ENCODE data around the gene MTERF4.

MTERF4 gene

GRCh38 chr2:241126201-241126611, 24.1 kb upstream of the MTERF4 start:
- ATAC-seq: no peak

GRCh38 chr2:241125626-241126025, 23.5 kb upstream of the MTERF4 start:
- TF ChIP-seq PATZ1 (CRISPR knock-in tag; IDR thresholded peaks at IDR 0.05; ENCODE audit: borderline replicate concordance) (no peak), BACH2 (CRISPR knock-in tag; IDR thresholded peaks at IDR 0.05; ENCODE audit: borderline replicate concordance) (no peak), ESRRG (CRISPR knock-in tag; IDR thresholded peaks at IDR 0.05) (no peak), ISL1 (CRISPR knock-in tag; IDR thresholded peaks at IDR 0.05) (no peak)
- no peak for ATAC-seq

More at GRCh38 chr2:241126201-241126611, 24.1 kb upstream of the MTERF4 start:
- TF ChIP-seq POU6F1 (CRISPR knock-in tag; IDR thresholded peaks at IDR 0.05; ENCODE audit: borderline replicate concordance, low read depth) (no peak), CREB5 (CRISPR knock-in tag; IDR thresholded peaks at IDR 0.05; ENCODE audit: low read depth) (no peak), ZC3H10 (CRISPR knock-in tag; IDR thresholded peaks at IDR 0.05) (no peak), ZNF70 (CRISPR knock-in tag; IDR thresholded peaks at IDR 0.05) (no peak), TSHZ2 (CRISPR knock-in tag; IDR thresholded peaks at IDR 0.05) (no peak), ESRRG (CRISPR knock-in tag; IDR thresholded peaks at IDR 0.05) (no peak), ZNF565 (CRISPR knock-in tag; conservative IDR thresholded peaks at IDR 0.05; ENCODE audit: low read depth) (no peak), CSRNP3 (CRISPR knock-in tag; IDR thresholded peaks at IDR 0.05) (no peak), ZFP30 (CRISPR knock-in tag; IDR thresholded peaks at IDR 0.05) (no peak), ISL1 (CRISPR knock-in tag; IDR thresholded peaks at IDR 0.05) (no peak), ZFP3 (CRISPR knock-in tag; IDR thresholded peaks at IDR 0.05) (no peak), CSDC2 (CRISPR knock-in tag; IDR thresholded peaks at IDR 0.05) (no peak), OSR1 (CRISPR knock-in tag; IDR thresholded peaks at IDR 0.05) (no peak), PPARA (CRISPR knock-in tag; IDR thresholded peaks at IDR 0.05; ENCODE audit: borderline replicate concordance) (no peak), BACH2 (CRISPR knock-in tag; IDR thresholded peaks at IDR 0.05; ENCODE audit: borderline replicate concordance) (no peak), TOX (CRISPR knock-in tag; IDR thresholded peaks at IDR 0.05; ENCODE audit: borderline replicate concordance) (no peak), ZNF8 (CRISPR knock-in tag; IDR thresholded peaks at IDR 0.05) (no peak), SNAI2 (CRISPR knock-in tag; IDR thresholded peaks at IDR 0.05) (no peak)

GRCh38 chr2:241123816-241124536, 21.9 kb upstream of the MTERF4 start:
- TF ChIP-seq CREB5 (CRISPR knock-in tag; IDR thresholded peaks at IDR 0.05; ENCODE audit: low read depth) (no peak), ZNF565 (CRISPR knock-in tag; conservative IDR thresholded peaks at IDR 0.05; ENCODE audit: low read depth) (no peak), OSR1 (CRISPR knock-in tag; IDR thresholded peaks at IDR 0.05) (no peak), SNAI2 (CRISPR knock-in tag; IDR thresholded peaks at IDR 0.05) (no peak), BACH2 (CRISPR knock-in tag; IDR thresholded peaks at IDR 0.05; ENCODE audit: borderline replicate concordance) (no peak), RARB (CRISPR knock-in tag; IDR thresholded peaks at IDR 0.05) (no peak), ZNF8 (CRISPR knock-in tag; IDR thresholded peaks at IDR 0.05) (no peak), ZNF70 (CRISPR knock-in tag; IDR thresholded peaks at IDR 0.05) (no peak), ZC3H10 (CRISPR knock-in tag; IDR thresholded peaks at IDR 0.05) (no peak), CSDC2 (CRISPR knock-in tag; IDR thresholded peaks at IDR 0.05) (no peak), ZFP3 (CRISPR knock-in tag; IDR thresholded peaks at IDR 0.05) (no peak), CSRNP3 (CRISPR knock-in tag; IDR thresholded peaks at IDR 0.05) (no peak), TCF4 (CRISPR knock-in tag; IDR thresholded peaks at IDR 0.05; ENCODE audit: borderline replicate concordance) (no peak), ISL1 (CRISPR knock-in tag; IDR thresholded peaks at IDR 0.05) (no peak), PATZ1 (CRISPR knock-in tag; IDR thresholded peaks at IDR 0.05; ENCODE audit: borderline replicate concordance) (no peak), PPARA (CRISPR knock-in tag; IDR thresholded peaks at IDR 0.05; ENCODE audit: borderline replicate concordance) (no peak)
- ATAC-seq: no peak
